ENCODE results near the gene PPIL1.

Gene PPIL1

DNA sequence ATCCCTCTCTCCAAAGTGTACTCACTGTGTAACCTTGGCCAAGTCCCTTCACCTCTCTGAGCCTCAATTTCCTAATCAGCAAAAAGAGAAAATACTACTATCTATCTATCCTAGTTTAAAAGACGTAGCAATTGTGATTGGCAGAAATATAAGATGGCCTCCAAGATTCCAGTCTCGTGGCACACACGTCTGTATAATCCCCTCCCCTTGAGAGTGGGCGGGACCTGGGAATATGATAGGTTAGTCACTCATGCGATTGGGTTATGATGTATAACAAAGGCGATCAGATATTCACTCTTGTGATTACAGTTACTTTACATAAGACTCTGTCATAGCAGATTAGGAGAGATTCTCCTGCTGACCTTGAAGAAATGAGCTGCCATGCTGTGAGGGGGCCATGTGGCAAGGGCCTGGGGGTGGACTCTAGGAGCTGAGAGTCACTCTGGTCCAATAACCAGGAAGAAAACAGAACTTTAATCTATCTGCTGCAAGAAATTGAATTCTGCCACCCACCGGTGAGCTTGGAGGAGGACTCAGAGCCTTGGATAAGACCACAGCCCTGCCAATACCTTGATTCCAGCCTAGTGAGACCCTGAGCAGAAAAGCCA lies 41.3 kb downstream of the PPIL1 start:
- TF ChIP-seq FOXM1 (IDR thresholded peaks at IDR 0.05; ENCODE audit: borderline replicate concordance, low read depth) (no peak), NFIC (IDR thresholded peaks at IDR 0.05) (no peak), ZBTB7A (IDR thresholded peaks at IDR 0.05; ENCODE audit: low read depth) (no peak), EP300 (IDR thresholded peaks at IDR 0.05; ENCODE audit: borderline replicate concordance) (no peak), RAD21 (IDR thresholded peaks at IDR 0.05; ENCODE audit: low read depth) (no peak), EGR1 (IDR thresholded peaks at IDR 0.05) (no peak), REST (IDR thresholded peaks at IDR 0.05; ENCODE audit: low read depth) (no peak), CEBPB (IDR thresholded peaks at IDR 0.05) (no peak), CREB1 (IDR thresholded peaks at IDR 0.05; ENCODE audit: low read depth) (no peak), YY1 (IDR thresholded peaks at IDR 0.05; ENCODE audit: low read depth) (no peak), TEAD4 (IDR thresholded peaks at IDR 0.05) (no peak), TAF1 (IDR thresholded peaks at IDR 0.05; ENCODE audit: low read depth) (no peak), MAX (IDR thresholded peaks at IDR 0.05) (no peak), TCF12 (IDR thresholded peaks at IDR 0.05; ENCODE audit: low read depth) (no peak)
- TF ChIP-seq, protein P1, sequence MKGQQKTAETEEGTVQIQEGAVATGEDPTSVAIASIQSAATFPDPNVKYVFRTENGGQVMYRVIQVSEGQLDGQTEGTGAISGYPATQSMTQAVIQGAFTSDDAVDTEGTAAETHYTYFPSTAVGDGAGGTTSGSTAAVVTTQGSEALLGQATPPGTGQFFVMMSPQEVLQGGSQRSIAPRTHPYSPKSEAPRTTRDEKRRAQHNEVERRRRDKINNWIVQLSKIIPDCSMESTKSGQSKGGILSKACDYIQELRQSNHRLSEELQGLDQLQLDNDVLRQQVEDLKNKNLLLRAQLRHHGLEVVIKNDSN (IDR thresholded peaks at IDR 0.05): no peak

GRCh38 chr6:36832313-36832712 lies 42.3 kb downstream of the PPIL1 start:
- TF ChIP-seq CREB1 (IDR thresholded peaks at IDR 0.05; ENCODE audit: low read depth) (no peak), TEAD4 (IDR thresholded peaks at IDR 0.05) (no peak), EP300 (IDR thresholded peaks at IDR 0.05; ENCODE audit: borderline replicate concordance) (no peak), ZBTB7A (IDR thresholded peaks at IDR 0.05; ENCODE audit: low read depth) (no peak)

DNA sequence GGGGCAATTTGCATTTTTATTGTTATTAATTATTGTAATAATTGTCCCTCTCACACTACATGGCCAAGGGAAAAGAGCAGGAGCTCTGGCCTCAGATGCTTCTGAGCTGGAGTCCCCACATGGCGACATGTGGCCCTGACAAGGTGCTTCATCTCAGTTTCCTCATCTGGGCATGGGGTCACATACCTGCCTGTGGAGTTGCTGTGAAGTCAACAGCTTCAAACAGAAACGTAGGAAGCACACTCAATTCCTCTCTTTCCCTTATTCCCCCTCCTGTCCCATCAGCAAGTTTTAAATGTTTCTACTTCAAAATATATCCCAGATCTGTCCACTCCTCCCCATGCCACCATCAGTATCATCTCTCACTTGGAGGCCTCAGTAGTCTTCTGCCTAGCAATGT lies 44.0 kb downstream of the PPIL1 start:
- TF ChIP-seq YY1 (IDR thresholded peaks at IDR 0.05; ENCODE audit: low read depth): no peak

DNA sequence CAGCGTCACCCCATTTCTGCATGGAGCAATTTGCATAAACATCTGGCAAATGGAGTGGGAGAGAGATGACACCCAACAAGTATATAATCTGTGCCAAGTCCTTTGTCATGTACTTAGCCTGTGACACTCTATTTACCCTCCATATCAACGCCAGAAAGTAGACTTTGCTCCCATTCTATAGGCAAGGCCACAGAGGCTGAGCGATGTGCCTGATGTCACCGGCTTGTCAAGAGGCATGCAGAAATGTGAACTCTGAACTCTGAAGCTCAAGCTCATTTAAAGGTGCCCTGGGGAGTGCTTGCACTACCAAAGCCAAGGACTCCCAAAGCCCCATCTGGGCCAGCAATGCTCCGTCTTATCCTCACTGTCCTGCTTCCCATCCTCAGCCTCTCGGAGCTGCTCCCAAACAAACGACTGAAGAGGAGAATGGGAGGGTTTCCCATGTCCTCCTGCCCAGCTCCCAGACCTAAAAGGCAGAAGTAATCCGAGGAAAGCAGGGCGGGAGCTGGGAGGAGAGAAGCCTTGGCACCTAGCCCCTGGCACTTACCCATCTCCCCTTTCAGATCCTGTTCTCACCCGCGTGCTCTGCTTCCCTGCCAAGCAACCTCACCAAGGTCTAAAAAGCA lies 44.6 kb downstream of the PPIL1 start:
- TF ChIP-seq NFIC (IDR thresholded peaks at IDR 0.05) (peak; percentile 66), MAX (IDR thresholded peaks at IDR 0.05) (peak; percentile 78; the same call in 1 of the 2 replicates), REST (IDR thresholded peaks at IDR 0.05; ENCODE audit: low read depth) (no peak)

- TF ChIP-seq TEAD4 (IDR thresholded peaks at IDR 0.05) (no peak), ZBTB7A (IDR thresholded peaks at IDR 0.05; ENCODE audit: low read depth) (no peak), MAX (IDR thresholded peaks at IDR 0.05) (no peak), RAD21 (IDR thresholded peaks at IDR 0.05; ENCODE audit: low read depth) (no peak), YY1 (IDR thresholded peaks at IDR 0.05; ENCODE audit: low read depth) (no peak), EP300 (IDR thresholded peaks at IDR 0.05; ENCODE audit: borderline replicate concordance) (no peak), NFIC (IDR thresholded peaks at IDR 0.05) (no peak), REST (IDR thresholded peaks at IDR 0.05; ENCODE audit: low read depth) (no peak), TAF1 (IDR thresholded peaks at IDR 0.05; ENCODE audit: low read depth) (no peak), FOXM1 (IDR thresholded peaks at IDR 0.05; ENCODE audit: borderline replicate concordance, low read depth) (no peak), TCF12 (IDR thresholded peaks at IDR 0.05; ENCODE audit: low read depth) (no peak), CREB1 (IDR thresholded peaks at IDR 0.05; ENCODE audit: low read depth) (no peak)
- TF ChIP-seq, protein P1 (IDR thresholded peaks at IDR 0.05): no peak
Observed at GRCh38 chr6:36827261-36828079, 47.1 kb downstream of the PPIL1 start.
